Activated T-cell treated with anti-CD3 and anti-CD28 coated beads for 48 hours (primary cell): ENCODE data around the gene MMP15.
"Not testable (repeated sequence)": the region's sequence is repeated elsewhere in the genome, so short reads cannot be mapped to it uniquely, and the experiment has no call there.

Source experiments
- DNase-seq: peaks from one replicate; pipeline ENCODE4 v3.0.0-alpha.2; 2020; ENCODE audit warnings: low read depth

Gene MMP15

DNA sequence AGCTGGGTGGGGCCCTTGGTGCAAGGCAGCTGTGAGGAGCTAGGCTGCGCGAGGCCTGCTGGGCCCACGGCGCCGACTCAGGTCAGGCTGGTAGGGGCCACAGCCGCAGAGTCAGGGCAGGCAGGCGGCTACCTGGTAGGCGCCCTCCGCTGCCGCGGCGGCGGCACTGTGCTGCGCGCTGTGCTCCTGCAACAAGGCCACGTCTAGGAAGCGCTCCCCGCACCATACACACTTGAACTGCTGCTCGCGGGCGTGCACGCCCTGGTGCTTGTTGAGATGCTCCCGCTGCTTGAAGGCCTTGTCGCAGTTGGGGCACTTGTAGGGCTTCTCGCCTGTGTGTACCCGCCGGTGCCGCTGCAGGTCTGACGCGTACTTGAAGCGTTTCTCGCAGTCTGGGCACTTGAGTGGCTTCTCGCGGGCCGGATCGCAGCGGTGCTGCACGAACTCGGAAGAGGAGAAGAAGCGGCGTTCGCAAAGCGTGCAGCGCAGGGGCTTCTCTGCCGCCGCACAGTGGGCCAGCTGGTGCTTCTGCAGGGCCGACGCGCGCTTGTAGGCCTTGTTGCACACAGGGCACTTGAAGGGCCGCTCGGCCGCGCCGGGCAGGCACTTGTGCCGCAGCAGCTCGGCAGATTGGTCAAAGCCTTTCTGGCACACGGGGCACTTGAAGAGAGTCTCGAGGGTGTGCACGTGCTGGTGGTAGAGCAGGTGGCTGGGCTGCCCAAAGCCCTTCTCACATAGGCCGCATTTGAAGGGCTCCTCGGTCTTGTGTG is 29.0 kb upstream of the MMP15 start:
- no peak for DNase-seq

DNA sequence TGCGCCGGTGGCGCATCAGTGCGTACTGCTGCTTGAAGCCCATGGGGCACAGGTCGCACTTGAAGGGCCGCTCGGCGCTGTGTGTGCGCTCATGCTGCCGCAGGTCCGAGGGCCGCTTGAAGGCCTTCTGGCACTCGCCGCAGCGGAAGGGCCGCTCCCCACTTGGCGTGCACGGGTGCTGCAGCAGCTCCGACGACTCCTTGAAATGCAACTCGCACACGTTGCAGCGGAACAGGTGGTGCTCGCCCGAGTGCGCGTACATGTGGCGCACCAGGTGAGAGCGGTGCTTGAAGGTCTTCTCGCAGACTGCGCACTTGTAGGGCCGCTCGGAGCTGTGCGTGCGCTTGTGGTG is 28.4 kb upstream of the MMP15 start:
- no peak for DNase-seq

DNA sequence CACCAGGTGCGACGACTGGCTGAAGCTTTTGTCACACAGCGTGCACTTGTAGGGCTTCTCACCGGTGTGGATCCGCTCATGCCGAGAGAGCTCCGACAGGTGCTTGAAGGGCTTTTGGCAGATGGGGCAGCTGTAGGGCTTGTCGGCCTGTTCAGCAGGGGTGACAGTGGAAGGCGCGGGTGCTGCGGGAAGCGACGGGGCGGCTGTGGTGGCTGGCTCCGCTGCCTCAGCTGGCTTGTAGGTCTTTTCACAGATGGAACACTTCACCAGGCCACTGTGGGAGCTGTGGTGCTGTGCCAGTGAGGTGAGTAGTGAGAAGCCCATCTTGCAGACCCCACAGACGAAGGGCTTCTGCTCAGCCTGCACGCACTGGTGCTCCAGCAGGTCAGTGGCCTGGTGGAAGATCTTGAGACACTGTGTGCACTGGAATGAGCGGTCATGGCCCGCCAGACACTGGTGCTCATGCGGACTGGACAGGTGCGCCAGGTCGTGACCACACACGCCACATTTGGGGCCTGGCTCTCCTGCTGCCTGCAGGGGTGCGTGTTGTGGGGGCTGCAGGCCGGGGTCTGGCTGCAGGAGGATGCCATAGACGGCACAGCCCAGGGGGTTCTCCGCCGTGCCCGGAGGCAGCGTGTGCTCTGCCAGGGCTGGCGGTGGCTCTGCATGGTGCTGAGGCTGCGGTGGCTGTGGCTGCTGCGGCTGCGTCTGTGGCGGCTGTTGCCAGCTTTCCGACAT is 27.9 kb upstream of the MMP15 start:
- DNase-seq: no peak

DNA sequence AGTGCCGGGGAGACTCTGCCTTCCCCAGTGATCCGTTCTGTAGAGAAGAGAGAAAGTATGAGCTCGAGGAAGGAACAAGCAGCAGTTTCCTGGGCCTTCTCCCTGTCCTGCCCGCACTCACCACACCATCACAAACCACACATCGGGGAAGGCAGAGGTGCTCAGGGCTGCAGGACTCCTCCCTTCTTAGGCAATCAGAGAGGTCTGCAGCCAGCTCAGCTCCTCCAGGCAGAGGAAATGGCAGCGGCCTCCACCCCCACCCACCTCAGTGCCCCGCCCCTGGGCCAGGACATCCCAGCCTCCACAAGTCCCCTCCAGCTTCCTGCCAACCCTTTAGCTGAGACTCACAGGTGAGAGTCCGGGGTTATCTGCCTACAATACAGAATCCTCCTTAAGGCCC is 27.1 kb upstream of the MMP15 start:
- DNase-seq: peak; percentile 43

DNA sequence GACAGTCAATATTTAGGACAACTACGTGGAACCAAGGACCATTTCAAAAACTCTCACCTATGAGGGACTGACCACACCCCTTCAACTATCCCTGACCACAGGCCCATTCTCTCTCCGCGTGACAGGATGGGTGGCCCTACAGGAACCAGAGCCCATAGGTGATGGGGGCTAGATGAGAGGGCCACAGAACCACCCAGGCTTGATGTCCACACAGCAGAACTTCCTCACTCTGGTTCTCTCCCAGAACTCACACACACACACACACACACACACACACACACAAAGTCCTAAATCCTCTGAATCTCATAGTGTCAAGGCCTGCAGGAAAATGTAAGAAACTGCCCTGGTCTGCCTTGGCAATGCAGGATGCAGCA is 26.6 kb upstream of the MMP15 start:
- DNase-seq: no peak

DNA sequence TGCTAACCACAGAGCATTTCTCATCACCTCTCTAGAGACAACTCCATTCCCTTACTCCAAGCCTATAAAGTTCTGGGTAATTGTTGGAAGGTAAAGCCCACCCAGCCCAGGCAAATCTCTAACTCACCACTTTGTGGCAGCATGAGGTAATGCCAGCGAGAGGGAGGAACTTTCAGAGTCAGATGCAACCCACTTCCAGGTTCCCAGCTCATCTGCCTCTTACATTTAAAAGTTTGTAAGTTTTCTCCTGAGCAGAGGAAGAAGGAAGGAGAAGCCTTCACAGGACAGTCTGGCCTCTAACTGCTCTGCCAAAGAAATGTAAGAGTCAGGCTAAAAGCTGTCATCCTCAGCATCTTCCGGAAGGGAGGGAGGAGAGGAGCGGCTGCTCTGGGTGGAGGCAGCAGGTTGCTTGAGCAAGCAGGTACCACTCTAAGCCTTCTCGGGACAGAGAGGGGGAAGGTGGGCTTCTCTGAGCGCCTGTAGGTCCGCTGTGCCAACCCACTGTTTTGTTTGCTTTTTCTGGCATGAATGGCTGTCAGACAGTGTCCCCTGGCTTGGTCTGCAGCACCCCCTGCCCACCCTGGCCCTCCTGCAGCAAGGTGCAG is 26.1 kb upstream of the MMP15 start:
- peak; percentile 15 for DNase-seq

DNA sequence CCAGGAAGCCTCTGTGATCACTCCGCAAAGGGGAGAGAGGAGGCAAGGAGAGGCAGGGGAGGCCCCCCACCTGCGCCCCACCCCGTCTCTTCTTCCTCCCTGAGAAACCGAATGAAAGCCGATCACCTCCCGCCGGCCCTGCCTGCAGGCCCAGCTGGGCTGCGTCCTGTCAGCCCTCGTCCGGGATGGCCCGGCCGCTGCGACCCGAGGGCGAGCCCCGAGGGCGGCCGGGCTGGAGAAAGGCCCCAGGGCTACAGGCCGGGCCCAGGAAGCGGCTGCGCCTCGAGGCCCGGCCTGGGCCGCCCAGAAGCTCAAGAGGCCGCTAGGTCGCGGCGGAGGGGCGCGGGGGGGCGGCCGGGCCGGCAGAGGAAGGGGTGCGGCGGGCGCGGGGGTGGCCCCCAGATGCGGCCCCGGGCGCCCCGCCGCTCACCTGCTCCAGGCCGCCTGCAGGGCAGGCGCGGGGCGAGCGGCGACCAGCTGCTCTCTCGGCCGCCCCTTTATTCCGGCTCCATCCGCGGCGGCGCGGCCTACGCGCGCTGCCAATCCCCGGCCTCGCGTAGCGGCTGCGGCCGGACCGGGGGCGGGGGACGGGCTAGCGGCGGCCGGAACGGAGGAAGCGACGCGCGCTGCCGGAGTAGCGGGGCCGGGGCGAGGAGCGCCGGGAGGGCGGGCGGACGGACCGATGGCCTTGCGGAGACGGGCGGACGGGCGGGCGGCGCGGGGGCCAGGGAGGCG is 25.4 kb upstream of the MMP15 start, which contains the start of gene ZNF319:
Gene ZNF319 (minus strand): TSS at position 702 of the 735 bp plus-strand sequence. CDS start 2,407 bp downstream, outside the sequence.
- no peak for DNase-seq

DNA sequence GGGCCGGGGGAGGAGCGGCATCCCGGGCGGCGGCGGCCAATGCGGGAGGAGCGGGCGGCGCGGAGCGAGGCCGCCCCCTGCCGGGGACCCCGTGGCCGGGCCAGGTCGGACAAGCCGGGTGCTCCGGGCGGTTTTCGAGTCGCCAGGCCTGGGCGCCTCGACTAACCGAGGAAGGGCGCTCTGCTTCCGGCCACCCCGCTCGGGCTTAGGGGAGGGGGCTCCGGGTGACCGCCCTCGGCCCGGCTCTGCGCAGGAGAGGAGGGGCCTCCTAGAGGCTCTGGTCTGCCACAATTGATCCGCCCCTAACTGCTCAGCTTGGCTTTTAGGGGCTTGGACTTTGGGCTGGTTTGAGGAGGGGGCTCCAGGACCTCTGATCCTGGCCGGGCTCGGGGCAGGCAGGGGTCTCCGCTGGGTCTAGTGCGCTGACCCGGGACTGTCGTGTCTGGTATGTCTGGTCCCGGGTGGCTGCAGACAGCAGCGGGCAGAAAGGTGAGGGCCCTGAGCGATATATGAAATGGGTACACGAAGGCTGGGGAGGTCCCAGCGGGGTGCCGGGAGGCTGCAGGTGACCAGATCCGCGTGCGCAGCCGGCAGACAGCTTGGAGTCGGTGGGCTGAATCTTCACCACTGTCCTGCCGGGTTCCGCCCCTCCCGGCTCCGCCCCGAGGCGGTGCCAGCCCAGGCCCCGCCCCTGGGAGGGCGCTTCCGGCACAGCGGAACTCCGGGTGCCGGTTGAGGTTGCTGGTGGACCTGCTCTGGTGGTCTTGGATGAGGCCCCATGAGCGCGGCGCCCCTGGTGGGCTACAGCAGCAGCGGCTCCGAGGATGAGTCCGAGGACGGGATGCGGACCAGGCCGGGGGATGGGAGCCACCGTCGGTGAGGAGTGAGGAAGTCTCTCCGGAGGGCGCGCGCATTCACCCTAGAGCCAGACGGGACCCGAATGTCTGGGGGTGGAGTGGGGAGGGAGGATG is 24.6 kb upstream of the MMP15 start, which contains the start of gene USB1:
Gene USB1 (plus strand): TSS at position 702 of the 971 bp plus-strand sequence. CDS start 77 bp downstream, at position 779.
- peak; percentile 88 for DNase-seq

DNA sequence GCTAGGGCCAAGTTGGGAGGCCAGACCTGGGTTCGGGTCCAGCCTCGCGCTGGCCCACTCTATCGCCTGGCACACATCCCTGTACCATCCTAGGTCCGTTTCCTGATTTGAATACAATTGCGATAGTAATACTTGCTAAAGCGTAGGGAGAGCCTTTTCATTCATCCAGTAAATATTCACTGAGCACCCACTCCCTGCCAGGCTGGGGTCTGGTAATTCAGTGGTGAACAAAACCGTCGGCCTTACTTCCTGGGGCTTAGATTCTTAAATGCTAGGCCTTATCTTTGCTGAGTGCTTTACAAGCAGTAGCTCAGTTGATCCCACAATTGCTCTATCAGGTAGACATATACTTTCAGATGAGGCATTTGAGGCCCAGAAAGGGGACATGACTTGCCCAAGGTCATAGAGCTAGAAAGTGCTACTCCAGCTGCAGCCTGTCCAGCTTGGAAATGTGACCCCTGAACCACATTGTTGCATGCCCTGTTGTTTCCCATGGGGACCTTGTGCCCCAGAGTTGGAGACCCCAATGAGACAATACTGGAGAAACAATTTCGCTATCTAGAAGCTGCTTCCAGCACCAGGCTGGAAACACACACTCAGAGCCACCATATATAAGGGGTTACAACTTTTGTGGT is 23.7 kb upstream of the MMP15 start:
- DNase-seq: no peak

DNA sequence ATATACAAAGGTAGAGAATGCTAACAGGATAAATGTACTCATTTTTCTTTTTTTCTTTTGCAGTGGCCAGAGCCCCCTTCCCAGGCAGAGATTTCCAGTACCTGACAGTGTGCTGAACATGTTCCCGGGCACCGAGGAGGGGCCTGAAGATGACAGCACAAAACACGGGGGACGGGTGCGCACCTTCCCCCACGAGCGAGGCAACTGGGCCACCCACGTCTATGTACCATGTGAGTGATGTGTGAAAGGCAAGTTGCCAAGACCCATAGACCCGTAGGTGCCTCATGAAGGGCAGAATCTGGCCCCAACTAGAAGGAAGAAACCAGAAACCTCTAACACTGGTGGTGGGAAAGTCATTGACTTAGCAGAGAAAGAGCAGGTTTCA is 23.1 kb upstream of the MMP15 start:
- DNase-seq: no peak

DNA sequence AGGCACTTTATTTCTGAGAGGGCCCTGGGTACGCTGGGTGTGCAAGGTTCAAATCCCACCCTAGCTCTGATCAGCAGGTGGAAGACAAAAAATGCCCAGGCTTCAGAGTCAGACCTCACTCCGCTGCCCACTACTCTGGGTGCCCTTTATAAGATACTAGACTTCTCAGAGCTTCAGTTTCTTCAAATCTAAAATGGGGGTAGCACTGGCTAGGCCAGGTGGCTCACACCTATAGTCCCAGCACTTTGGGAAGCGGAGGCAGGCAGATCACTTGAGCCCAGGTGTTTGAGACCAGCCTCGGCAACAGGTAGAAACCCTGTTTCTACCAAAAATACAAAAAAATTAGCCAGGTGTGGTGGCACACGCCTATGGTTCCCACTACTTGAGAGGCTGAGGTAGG is 22.6 kb upstream of the MMP15 start:
- DNase-seq: no peak

DNA sequence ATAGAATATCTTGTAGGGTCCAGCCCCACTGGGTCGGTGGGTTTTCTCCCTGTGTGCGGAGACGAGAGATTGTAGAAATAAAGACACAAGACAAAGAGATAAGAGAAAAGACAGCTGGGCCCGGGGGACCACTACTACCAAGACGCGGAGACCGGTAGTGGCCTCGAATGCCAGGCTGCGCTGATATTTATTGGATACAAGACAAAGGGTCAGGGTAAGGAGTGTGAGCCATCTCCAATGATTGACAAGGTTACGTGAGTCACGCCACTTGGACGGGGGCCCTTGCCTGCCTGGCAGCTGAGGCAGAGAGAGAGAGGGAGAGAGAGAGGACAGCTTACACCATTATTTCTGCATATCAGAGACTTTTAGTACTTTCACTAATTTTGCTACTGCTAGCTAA is 20.8 kb upstream of the MMP15 start:
- DNase-seq: not testable (repeated sequence)

DNA sequence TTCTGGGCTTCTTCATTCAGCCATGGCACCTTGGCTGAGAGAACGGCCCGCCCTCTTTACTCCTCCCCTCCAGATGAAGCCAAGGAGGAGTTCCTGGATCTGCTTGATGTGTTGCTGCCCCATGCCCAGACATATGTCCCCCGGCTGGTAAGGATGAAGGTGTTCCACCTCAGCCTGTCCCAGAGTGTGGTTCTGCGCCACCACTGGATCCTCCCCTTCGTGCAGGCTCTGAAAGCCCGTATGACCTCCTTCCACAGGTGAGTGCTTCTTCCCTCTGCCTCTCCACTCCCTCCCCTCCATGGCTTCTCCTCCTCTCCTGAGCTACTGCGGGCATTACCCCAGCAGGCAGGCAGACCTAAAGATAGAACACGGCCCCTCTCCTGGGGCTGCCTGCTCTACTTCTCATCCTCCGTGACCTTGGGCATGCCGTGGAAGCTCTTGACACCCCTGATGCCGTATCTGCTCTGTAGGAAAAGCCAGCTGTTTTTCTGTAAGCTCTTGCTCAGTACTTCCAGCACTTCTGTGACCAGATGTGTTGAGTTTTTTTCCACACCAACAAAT is 15.6 kb upstream of the MMP15 start:
- no peak for DNase-seq

DNA sequence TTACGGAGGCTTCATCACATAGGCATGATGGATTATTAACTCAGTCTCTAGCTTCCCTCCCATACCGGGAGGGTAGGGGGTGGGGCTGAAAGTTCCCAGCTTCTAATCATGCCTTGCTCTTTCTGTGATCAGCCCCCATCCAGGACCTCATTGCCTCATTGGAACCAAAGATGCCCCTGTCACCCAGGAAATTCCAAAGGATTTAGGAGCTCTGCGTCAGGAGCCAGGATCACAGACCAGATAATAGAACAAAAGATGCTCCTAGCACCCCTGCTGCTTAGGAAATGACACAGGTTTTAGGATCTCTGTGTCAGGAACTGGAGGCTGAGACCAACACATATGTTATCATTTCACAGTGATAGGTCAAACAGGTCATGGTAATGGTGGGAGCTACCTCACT is 14.7 kb upstream of the MMP15 start:
- no peak for DNase-seq

DNA sequence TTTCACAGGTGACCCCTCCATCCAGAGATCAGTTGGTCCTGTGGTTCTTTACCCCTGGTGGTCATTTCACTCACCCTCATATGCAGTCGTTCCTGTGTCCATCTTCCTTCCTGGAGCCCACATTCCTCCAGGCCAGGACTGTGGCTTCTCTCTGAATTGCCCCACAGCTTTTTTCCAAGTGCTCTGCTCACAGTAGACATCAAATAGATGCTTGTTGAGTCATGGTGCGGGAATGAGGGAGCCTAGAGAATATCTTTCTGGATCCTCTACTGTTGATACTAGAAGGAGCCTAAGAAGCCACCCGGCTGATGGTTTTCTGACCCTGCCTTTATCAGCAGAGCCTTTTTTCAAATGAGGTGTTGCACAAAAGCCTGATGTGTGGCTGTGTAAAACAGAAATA is 13.9 kb upstream of the MMP15 start:
- no peak for DNase-seq

DNA sequence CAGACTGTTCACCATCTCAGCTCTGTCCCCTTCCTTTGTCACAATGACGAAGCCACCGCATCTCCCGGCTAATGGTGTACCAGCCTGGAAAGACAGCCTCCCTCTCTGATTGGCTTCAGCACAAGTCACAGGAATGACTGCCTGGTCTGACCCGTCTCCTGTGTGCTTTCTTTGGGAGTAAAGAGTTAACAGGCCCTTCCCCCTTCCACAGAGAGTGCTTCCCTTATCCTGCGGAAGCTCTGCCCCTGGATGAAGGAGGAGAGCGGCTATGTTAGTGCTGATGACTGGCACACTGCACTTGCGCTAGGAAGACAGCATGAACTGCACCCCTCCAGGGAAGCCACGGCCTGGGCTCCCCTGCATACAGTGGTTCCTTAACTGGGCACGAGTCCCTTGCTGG is 13.1 kb upstream of the MMP15 start:
- no peak for DNase-seq

DNA sequence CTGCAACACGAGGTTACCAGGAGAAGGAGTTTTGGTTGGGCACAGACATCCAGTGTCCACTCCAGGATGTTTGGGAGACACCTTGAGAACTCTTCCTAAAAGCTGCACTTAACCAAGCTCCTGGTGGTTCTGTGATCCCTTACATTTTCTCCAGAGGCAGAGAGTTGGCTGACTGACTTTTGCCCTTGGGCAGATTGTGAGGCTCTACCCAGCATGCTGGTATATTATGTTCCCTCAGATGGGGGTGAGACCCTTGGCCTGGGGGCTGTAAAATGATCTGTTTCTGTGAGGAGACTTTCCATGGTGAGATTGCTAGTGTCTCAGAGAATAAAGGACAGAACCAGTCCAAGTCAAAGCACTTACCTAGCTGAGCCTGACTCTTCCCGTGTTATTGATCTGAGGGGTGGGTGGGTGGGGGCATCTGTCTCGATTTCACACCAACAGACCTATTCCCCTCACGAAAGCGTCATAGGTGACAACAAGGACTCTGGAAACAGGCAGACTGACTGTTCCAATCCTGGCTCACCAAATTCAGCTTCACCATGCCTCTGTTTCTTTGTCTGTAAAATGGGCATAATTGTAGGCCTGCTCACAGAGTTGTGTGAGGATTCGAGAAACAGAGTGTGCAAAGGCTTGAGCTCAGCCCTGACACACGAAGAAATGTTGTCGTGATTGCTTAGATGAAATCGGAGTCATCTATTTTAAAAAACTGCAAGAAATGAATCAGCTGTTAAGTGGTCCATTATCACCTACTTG is 12.2 kb upstream of the MMP15 start:
- no peak for DNase-seq

DNA sequence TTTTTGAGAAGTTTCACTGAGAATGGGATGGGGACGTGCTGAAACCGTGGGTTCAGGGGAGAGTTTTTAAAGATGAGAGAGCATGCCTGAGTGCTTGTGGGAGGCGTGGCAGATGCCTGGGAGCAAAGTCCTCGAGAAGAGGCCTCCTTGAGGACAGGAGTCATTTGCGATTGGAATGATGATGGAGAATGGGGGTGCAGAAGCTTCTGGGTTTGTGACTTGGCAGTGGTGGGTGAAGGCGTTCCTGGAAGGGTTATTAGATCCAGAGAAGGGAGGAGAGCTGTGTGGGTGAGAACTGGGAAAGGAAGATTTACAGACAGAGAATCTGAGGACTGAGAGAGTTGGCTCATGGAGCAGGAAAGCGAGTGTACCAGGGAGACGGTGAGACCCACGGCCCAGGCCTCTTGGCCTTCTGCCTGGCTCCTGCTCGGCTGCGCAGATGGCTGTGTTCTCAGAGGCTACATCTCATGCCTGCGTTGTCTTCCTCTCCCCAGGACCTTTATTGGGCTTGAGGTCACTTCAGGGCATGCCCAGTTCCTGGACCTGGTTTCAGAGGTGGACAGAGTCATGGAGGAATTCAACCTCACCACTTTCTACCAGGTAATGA is 8.6 kb upstream of the MMP15 start:
- no peak for DNase-seq

DNA sequence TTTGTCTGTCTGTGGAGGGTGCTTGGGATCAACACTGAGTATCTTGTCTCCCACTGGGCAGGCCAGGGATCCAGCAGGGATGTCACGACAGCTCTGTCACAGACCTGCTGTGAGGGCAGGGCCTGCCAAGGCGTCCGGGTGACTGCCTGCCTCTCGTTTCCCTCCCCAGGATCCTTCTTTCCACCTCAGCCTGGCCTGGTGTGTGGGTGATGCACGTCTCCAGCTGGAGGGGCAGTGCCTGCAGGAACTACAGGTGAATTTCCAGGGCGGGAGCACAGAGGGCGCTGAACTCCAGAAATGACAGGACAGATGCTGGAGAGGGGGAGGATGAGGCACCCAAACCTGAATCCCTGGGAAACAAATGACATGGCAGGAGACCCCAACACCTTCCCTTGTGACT is 6.8 kb upstream of the MMP15 start:
- DNase-seq: no peak
